Activated CD8-positive, alpha-beta memory T cell treated with anti-CD3 and anti-CD28 coated beads, Interleukin-2, amount 10 ng/mL, durations not matched to agents 7 days and 5 days (primary cell): ENCODE results near the gene GRM7. TPM values are rescaled to one million over a fixed set of nuclear protein-coding genes. Genes with fewer than 3 reads are reported as not detected.

ENCODE experiments used
- ATAC-seq: fragments of 150-1000 bp; cut with Tn5 transposase; one replicate; pipeline ENCODE4 v1.10.0; 2021; ENCODE audit warnings: moderate library complexity
- CTCF ChIA-PET: fragments of 350-600 bp; sonication (Branson Sonifier 250); formaldehyde crosslinking; loops from one replicate; lab custom pipeline; 2021; ENCODE audit warnings: antibody characterized with exemption; lab: Charles Lee
- DNase-seq: peaks from one replicate; pipeline ENCODE4 v3.0.0-alpha.2; 2020
- H3K27ac Mint-ChIP-seq: one replicate; pipeline ENCODE4 v1.8.0; 2021; ENCODE audit warnings: mild to moderate bottlenecking, mixed read lengths
- H3K27me3 Mint-ChIP-seq: one replicate; pipeline ENCODE4 v1.8.0; 2021; ENCODE audit warnings: mixed read lengths
- H3K36me3 Mint-ChIP-seq: one replicate; pipeline ENCODE4 v1.8.0; 2021; ENCODE audit warnings: mild to moderate bottlenecking, mixed read lengths
- H3K4me1 Mint-ChIP-seq: one replicate; pipeline ENCODE4 v1.8.0; 2021; ENCODE audit warnings: mixed read lengths
- H3K4me3 Mint-ChIP-seq: one replicate; pipeline ENCODE4 v1.8.0; 2021; ENCODE audit warnings: mild to moderate bottlenecking, moderate library complexity, mixed read lengths
- H3K9me3 Mint-ChIP-seq: one replicate; pipeline ENCODE4 v1.8.0; 2022; ENCODE audit warnings: low read depth, mixed read lengths
- total RNA-seq, 2 experiments: library from RNA; stranded (reverse); gene quantifications; one replicate each; pipeline ENCODE4 v1.2.3, GENCODE V29; 2021

Gene GRM7
- total RNA-seq, 2 experiments from 2014 or later = not detected

DNA sequence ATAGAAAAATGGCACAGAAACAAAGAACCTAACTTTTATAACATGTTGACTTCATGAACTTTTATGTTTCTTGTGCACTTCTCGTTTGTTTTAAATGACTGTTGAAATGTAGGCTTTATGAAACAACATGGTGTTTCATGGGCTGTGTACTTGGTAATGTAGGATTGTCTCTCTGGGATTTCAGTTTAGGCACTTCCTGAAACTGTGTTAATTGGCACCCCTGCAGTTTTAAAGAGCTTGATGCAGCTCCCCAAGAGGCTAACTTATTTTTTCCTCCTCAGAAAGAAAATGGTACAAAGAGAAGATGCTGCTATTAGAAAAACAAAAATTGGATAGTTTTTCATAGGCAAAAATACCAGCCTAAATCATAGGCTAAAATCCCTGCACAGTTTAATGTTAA is 239.2 kb downstream of the GRM7 start:
- Mint-ChIP-seq H3K4me3 (no peak overlapping the region), H3K9me3 (peaks cover 25% of the 10 kb centered on the region), H3K27me3 (no peaks in the 10 kb centered on the region), H3K36me3 (no peaks in the 10 kb centered on the region), H3K27ac (no peak overlapping the region), H3K4me1 (no peaks in the 10 kb centered on the region)
- ATAC-seq = no peak
- CTCF ChIA-PET = no interaction called here
- no peak for DNase-seq

GRCh38 chr3:7106635-7107034 is 245.7 kb downstream of the GRM7 start:
- Mint-ChIP-seq H3K27me3 (no peaks in the 10 kb centered on the region), H3K27ac (no peak overlapping the region), H3K4me3 (no peak overlapping the region), H3K36me3 (no peaks in the 10 kb centered on the region), H3K9me3 (peaks cover 16% of the 10 kb centered on the region), H3K4me1 (no peaks in the 10 kb centered on the region)
- no peak for DNase-seq
- CTCF ChIA-PET = no interaction called here
- no peak for ATAC-seq

DNA sequence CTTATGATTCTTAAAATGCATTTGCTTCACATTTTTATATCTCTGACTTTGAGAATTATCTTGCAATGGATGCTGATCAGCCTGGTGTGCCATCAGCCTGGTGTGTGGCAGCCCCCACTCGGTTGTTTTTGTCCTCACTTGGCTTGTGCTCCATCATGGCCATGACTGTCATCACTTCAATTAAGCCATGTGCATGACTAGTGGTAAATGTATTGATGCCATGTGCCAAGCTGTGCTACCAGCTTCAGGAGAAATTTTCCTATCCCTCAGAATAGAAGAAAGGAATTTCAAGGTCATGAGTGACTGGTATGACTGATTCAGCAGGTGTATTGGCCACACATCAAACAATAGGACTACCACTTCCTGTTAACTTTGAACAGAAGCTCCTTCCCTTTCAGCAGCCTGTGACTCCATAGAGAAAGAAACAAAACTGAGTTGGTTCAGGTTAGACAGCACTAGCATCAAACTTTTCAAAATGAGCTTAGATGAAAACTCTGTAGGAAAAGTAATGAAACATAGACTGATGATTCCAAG is 251.7 kb downstream of the GRM7 start:
- Mint-ChIP-seq H3K27me3 (no peaks in the 10 kb centered on the region), H3K4me1 (no peaks in the 10 kb centered on the region), H3K27ac (no peak overlapping the region), H3K9me3 (peaks cover 6% of the 10 kb centered on the region), H3K4me3 (no peak overlapping the region), H3K36me3 (no peaks in the 10 kb centered on the region)
- DNase-seq = no peak
- CTCF ChIA-PET = no interaction called here
- no peak for ATAC-seq

- Mint-ChIP-seq H3K9me3 (peaks cover under 1% of the 10 kb centered on the region), H3K4me3 (no peak overlapping the region), H3K36me3 (no peaks in the 10 kb centered on the region), H3K27me3 (no peaks in the 10 kb centered on the region), H3K4me1 (no peaks in the 10 kb centered on the region), H3K27ac (no peak overlapping the region)
- CTCF ChIA-PET = no interaction called here
- no peak for DNase-seq
- no peak for ATAC-seq
Measured at GRCh38 chr3:7144697-7145308, 283.9 kb downstream of the GRM7 start.

- H3K9me3 Mint-ChIP-seq = peaks cover 4% of the 10 kb centered on the region
- CTCF ChIA-PET = no interaction called here
- H3K27me3 Mint-ChIP-seq = no peaks in the 10 kb centered on the region
- DNase-seq = no peak
- no peak overlapping the region for H3K4me3 Mint-ChIP-seq
- H3K36me3 Mint-ChIP-seq = no peaks in the 10 kb centered on the region
- no peaks in the 10 kb centered on the region for H3K4me1 Mint-ChIP-seq
- ATAC-seq = no peak
- no peak overlapping the region for H3K27ac Mint-ChIP-seq
Measured at GRCh38 chr3:7146529-7146928, 285.6 kb downstream of the GRM7 start.

- H3K36me3 Mint-ChIP-seq = no peaks in the 10 kb centered on the region
- H3K4me3 Mint-ChIP-seq = no peak overlapping the region
- peaks cover 10% of the 10 kb centered on the region for H3K9me3 Mint-ChIP-seq
- H3K4me1 Mint-ChIP-seq = no peaks in the 10 kb centered on the region
- CTCF ChIA-PET = no interaction called here
- no peaks in the 10 kb centered on the region for H3K27me3 Mint-ChIP-seq
- DNase-seq (no peak), ATAC-seq (no peak)
- no peak overlapping the region for H3K27ac Mint-ChIP-seq
Measured at GRCh38 chr3:7158516-7158915, 297.6 kb downstream of the GRM7 start.

DNA sequence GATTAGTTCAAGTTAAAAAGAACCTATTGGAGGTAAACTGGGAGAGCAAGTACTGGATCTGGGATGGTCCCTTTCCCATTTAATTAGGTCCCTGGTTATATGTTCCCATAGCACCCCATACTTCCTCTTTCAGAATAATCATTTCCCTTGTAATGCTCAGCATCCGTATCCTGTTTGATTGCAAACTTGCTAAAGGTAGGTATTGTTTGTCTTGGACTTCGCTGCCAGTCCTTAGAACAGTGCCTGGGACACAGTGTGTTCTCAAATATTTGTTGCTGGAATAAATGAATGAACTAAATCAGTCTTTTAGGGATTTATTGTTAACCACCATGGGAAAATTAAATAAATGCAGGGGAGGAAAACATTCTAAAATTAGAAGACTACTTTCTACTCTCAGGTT is 299.8 kb downstream of the GRM7 start:
- no peaks in the 10 kb centered on the region for H3K4me1 Mint-ChIP-seq
- H3K4me3 Mint-ChIP-seq = no peak overlapping the region
- no peaks in the 10 kb centered on the region for H3K36me3 Mint-ChIP-seq
- H3K27ac Mint-ChIP-seq = no peak overlapping the region
- peaks cover 12% of the 10 kb centered on the region for H3K9me3 Mint-ChIP-seq
- no peak for DNase-seq
- ATAC-seq = no peak
- CTCF ChIA-PET = no interaction called here
- no peaks in the 10 kb centered on the region for H3K27me3 Mint-ChIP-seq

DNA sequence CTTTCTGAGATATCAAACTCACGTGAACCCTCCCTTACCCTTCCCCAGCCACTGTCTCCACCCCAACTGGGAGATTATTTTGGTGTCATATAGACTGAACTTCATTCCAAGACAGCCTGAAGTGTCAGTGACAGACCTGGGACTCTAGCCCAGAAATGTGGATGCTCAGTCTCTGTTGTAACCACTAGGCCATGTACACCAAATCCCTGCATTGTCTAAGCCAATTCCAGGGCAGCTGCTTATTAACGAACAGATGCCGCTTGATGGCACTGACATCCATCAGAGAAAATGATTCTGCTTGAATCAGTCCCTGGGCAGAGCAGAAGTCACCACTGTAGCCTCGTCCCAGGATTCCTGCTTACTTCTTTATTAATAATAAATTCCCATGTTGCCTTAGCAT is 305.5 kb downstream of the GRM7 start:
- H3K9me3 Mint-ChIP-seq = peaks cover 8% of the 10 kb centered on the region
- DNase-seq (no peak), ATAC-seq (no peak)
- no peaks in the 10 kb centered on the region for H3K36me3 Mint-ChIP-seq
- no peak overlapping the region for H3K27ac Mint-ChIP-seq
- CTCF ChIA-PET = no interaction called here
- H3K4me3 Mint-ChIP-seq = no peak overlapping the region
- H3K4me1 Mint-ChIP-seq = no peaks in the 10 kb centered on the region
- no peaks in the 10 kb centered on the region for H3K27me3 Mint-ChIP-seq

GRCh38 chr3:7171493-7171892 is 310.6 kb downstream of the GRM7 start:
- no peak for ATAC-seq
- no peak for DNase-seq
- CTCF ChIA-PET = no interaction called here
- Mint-ChIP-seq H3K4me1 (no peaks in the 10 kb centered on the region), H3K4me3 (no peak overlapping the region), H3K27ac (no peak overlapping the region), H3K27me3 (no peaks in the 10 kb centered on the region), H3K36me3 (no peaks in the 10 kb centered on the region), H3K9me3 (peaks cover 2% of the 10 kb centered on the region)

- DNase-seq (no peak), ATAC-seq (no peak)
- no peak overlapping the region for H3K4me3 Mint-ChIP-seq
- H3K4me1 Mint-ChIP-seq = no peaks in the 10 kb centered on the region
- H3K36me3 Mint-ChIP-seq = no peaks in the 10 kb centered on the region
- H3K27me3 Mint-ChIP-seq = no peaks in the 10 kb centered on the region
- peaks cover 2% of the 10 kb centered on the region for H3K9me3 Mint-ChIP-seq
- H3K27ac Mint-ChIP-seq = no peak overlapping the region
- CTCF ChIA-PET = no interaction called here
Measured at GRCh38 chr3:7172996-7173395, 312.1 kb downstream of the GRM7 start.

DNA sequence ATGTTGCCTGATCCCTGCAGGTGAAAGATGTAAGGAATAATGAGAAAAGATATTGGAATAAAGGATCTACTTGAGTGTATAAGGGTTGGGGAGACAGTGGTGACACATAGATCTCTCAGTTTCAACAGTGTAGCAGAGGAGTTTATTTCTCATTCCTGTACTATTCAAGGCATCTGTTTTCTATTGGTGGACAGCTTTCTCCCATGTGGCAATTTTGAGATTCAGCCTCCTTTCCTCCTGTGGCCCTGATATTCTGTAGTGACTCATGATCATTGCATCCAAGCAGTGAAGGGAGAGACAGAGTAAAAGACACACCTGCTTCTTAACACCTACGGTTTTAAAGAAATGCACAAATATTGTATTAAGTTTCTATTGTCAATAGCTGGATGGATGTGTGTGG is 327.6 kb downstream of the GRM7 start:
- no peaks in the 10 kb centered on the region for H3K4me1 Mint-ChIP-seq
- H3K36me3 Mint-ChIP-seq = no peaks in the 10 kb centered on the region
- peaks cover 6% of the 10 kb centered on the region for H3K9me3 Mint-ChIP-seq
- no peak for DNase-seq
- no peak for ATAC-seq
- no peaks in the 10 kb centered on the region for H3K27me3 Mint-ChIP-seq
- CTCF ChIA-PET = no interaction called here
- H3K4me3 Mint-ChIP-seq = no peak overlapping the region
- no peak overlapping the region for H3K27ac Mint-ChIP-seq

- Mint-ChIP-seq H3K27ac (no peak overlapping the region), H3K27me3 (no peaks in the 10 kb centered on the region), H3K4me3 (no peak overlapping the region), H3K9me3 (peaks cover 6% of the 10 kb centered on the region), H3K4me1 (no peaks in the 10 kb centered on the region), H3K36me3 (no peaks in the 10 kb centered on the region)
- no peak for DNase-seq
- ATAC-seq = no peak
- CTCF ChIA-PET = no interaction called here
Measured at GRCh38 chr3:7190095-7190494, 329.2 kb downstream of the GRM7 start.

DNA sequence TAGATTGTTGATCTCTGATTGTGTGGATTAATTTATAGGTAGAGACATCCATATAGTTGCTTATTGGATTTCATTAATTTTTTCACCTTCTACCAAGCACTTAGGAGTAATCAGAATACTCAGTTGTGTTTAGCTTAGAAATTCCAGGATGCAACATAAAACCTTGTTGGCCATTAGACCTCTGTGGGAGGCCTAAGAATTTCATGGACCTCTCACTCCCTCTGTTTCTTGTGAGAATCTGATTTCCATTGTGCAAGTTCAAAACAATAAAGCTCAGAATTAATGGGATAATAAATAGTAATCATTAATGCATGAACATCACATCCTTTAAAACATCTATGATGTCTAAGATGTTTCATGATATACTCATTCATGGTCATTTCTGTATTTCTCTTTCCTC is 332.4 kb downstream of the GRM7 start:
- Mint-ChIP-seq H3K9me3 (peaks cover 6% of the 10 kb centered on the region), H3K27ac (no peak overlapping the region), H3K36me3 (no peaks in the 10 kb centered on the region), H3K4me3 (no peak overlapping the region), H3K4me1 (no peaks in the 10 kb centered on the region), H3K27me3 (no peaks in the 10 kb centered on the region)
- DNase-seq (no peak), ATAC-seq (no peak)
- CTCF ChIA-PET = no interaction called here

- CTCF ChIA-PET = interaction anchor here (0.6 kb wide), 1 partner anchor 440 kb away, joined by 4 read pairs; no protein-coding TSS in a partner anchor
- H3K9me3 Mint-ChIP-seq = peaks cover 6% of the 10 kb centered on the region
- H3K36me3 Mint-ChIP-seq = no peaks in the 10 kb centered on the region
- DNase-seq (no peak), ATAC-seq (no peak)
- no peak overlapping the region for H3K4me3 Mint-ChIP-seq
- no peaks in the 10 kb centered on the region for H3K4me1 Mint-ChIP-seq
- H3K27me3 Mint-ChIP-seq = no peaks in the 10 kb centered on the region
- H3K27ac Mint-ChIP-seq = no peak overlapping the region
Measured at GRCh38 chr3:7194071-7194835, 333.3 kb downstream of the GRM7 start.
